ENCODE measurements around the gene AGBL4.

AGBL4 gene

GRCh38 chr1:49436865-49437264, 586.9 kb downstream of the AGBL4 start:
- TF ChIP-seq POU6F1 (CRISPR knock-in tag; IDR thresholded peaks at IDR 0.05; ENCODE audit: borderline replicate concordance, low read depth) (no peak), ESRRG (CRISPR knock-in tag; IDR thresholded peaks at IDR 0.05) (no peak), ZFP30 (CRISPR knock-in tag; IDR thresholded peaks at IDR 0.05) (no peak), CREB5 (CRISPR knock-in tag; IDR thresholded peaks at IDR 0.05; ENCODE audit: low read depth) (no peak), CSDC2 (CRISPR knock-in tag; IDR thresholded peaks at IDR 0.05) (no peak), TCF4 (CRISPR knock-in tag; IDR thresholded peaks at IDR 0.05; ENCODE audit: borderline replicate concordance) (no peak)
- no peak for ATAC-seq

- TF ChIP-seq SNAI2 (CRISPR knock-in tag; IDR thresholded peaks at IDR 0.05) (no peak), RARB (CRISPR knock-in tag; IDR thresholded peaks at IDR 0.05) (no peak), TOX (CRISPR knock-in tag; IDR thresholded peaks at IDR 0.05; ENCODE audit: borderline replicate concordance) (no peak), ZNF70 (CRISPR knock-in tag; IDR thresholded peaks at IDR 0.05) (no peak), POU6F1 (CRISPR knock-in tag; IDR thresholded peaks at IDR 0.05; ENCODE audit: borderline replicate concordance, low read depth) (no peak), OSR1 (CRISPR knock-in tag; IDR thresholded peaks at IDR 0.05) (no peak), ZNF8 (CRISPR knock-in tag; IDR thresholded peaks at IDR 0.05) (no peak), ESRRG (CRISPR knock-in tag; IDR thresholded peaks at IDR 0.05) (no peak), CSRNP3 (CRISPR knock-in tag; IDR thresholded peaks at IDR 0.05) (no peak), PATZ1 (CRISPR knock-in tag; IDR thresholded peaks at IDR 0.05; ENCODE audit: borderline replicate concordance) (no peak), ISL1 (CRISPR knock-in tag; IDR thresholded peaks at IDR 0.05) (no peak), BACH2 (CRISPR knock-in tag; IDR thresholded peaks at IDR 0.05; ENCODE audit: borderline replicate concordance) (no peak), TSHZ2 (CRISPR knock-in tag; IDR thresholded peaks at IDR 0.05) (no peak), GLIS3 (CRISPR knock-in tag; IDR thresholded peaks at IDR 0.05) (no peak), ZC3H10 (CRISPR knock-in tag; IDR thresholded peaks at IDR 0.05) (no peak), ARNTL (CRISPR knock-in tag; IDR thresholded peaks at IDR 0.05; ENCODE audit: borderline replicate concordance, low read depth) (no peak), ZFP30 (CRISPR knock-in tag; IDR thresholded peaks at IDR 0.05) (no peak)
- no peak for ATAC-seq
Measured at GRCh38 chr1:49435291-49435690, 588.5 kb downstream of the AGBL4 start.

- no peak; the same call in 2 of the 3 replicates for ATAC-seq
- TF ChIP-seq RARB (CRISPR knock-in tag; IDR thresholded peaks at IDR 0.05), result no peak
- no peak for TF ChIP-seq BACH2 (CRISPR knock-in tag; IDR thresholded peaks at IDR 0.05; ENCODE audit: borderline replicate concordance)
- no peak for TF ChIP-seq POU6F1 (CRISPR knock-in tag; IDR thresholded peaks at IDR 0.05; ENCODE audit: borderline replicate concordance, low read depth)
- no peak for TF ChIP-seq CSDC2 (CRISPR knock-in tag; IDR thresholded peaks at IDR 0.05)
- TF ChIP-seq ESRRG (CRISPR knock-in tag; IDR thresholded peaks at IDR 0.05), result no peak
- no peak for TF ChIP-seq ZNF565 (CRISPR knock-in tag; conservative IDR thresholded peaks at IDR 0.05; ENCODE audit: low read depth)
- TF ChIP-seq ISL1 (CRISPR knock-in tag; IDR thresholded peaks at IDR 0.05), result no peak
Measured at GRCh38 chr1:49424782-49425181, 599.0 kb downstream of the AGBL4 start.
